CD4-positive, alpha-beta T cell treated with Interleukin-12 subunit alpha and Interleukin-12 subunit beta, for 1 hour (primary cell): ENCODE measurements around the gene EPB41L2.
"Not testable (repeated sequence)": the region's sequence is repeated elsewhere in the genome, so short reads cannot be mapped to it uniquely, and the experiment has no call there.

Source experiments
- DNase-seq: peaks from one replicate; pipeline ENCODE4 v3.0.0-alpha.2; 2020

The EPB41L2 gene

GRCh38 chr6:130829333-130829910 lies 233.6 kb downstream of the EPB41L2 start:
- DNase-seq: no peak

DNA sequence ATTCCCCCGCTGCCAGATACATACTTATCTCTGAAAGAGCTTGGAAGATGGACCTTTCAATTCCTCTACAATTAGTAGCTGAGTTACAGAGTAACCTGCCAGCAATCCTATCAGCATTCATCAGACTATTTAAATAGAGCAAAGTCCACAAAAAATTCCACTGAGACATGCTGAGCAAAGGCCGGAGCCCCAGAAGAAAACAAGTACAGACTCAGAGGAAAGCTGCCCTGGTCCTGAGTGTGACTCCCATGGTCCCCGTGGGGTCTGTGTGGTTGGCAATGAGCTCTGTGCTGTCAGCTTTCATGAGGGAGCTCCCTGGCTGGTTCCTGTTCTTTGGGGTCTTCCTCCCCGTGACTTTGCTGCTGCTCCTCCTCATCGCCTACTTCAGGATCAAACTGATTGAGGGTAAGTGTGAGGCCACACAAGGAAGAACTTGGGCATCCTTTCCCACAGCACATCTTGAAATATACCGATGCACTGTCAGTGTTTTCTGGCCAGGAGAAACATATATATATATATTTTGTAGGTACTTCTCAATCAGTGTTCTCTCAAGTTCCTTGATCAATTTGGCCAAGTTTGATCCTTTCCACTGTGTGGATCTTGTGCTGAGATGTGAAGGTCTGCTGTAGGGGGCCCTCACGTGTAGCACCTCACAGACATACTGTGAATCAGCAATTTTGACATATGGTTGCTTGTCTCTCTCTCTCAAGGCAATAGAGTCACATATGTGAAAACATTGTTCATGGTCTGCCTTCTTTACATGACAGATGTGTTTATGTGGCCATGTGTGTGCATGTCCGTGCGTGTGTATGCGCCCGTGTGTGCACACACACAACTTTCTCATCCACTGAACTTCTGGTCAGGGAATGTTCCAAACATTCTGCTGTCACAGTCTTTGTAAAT lies 235.5 kb downstream of the EPB41L2 start, which contains the start of gene SMLR1:
SMLR1 (plus strand) TSS at position 160 of the 903 bp plus-strand sequence; CDS start at position 168, 8 bp downstream.
- no peak for DNase-seq

- no peak for DNase-seq
Measured at GRCh38 chr6:130826442-130827246, 236.4 kb downstream of the EPB41L2 start.

DNA sequence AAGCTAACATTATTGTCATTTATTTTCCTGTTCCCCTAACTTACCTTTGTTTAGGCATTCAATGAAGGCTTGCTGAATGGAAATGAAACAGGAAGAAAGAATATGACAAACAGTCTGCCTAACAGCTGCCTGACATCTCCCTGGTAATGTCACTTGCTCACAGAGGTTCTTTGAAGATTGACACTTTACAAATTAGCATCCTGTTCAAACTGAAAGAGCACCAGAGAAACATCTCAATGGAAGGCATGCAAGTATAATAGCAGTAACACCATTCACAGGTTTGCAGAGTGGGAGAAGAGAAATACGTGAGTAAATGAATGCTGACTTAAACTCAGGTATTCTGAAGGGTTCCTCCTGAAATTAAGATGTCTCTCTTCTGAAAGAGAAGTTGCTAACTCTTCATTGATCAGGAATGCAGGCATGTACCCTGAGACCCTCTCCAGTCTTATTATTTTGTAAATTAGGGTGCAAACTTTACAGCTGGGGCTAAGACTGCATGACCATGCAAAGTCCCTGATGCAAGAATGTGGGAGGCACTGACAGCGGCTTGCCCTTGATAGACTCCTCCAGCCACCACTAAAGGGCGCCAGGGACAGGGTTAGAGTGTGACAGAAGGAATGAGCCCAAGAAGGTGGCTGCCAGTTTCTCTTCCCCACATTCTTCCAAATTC lies 237.1 kb downstream of the EPB41L2 start:
- no peak for DNase-seq

DNA sequence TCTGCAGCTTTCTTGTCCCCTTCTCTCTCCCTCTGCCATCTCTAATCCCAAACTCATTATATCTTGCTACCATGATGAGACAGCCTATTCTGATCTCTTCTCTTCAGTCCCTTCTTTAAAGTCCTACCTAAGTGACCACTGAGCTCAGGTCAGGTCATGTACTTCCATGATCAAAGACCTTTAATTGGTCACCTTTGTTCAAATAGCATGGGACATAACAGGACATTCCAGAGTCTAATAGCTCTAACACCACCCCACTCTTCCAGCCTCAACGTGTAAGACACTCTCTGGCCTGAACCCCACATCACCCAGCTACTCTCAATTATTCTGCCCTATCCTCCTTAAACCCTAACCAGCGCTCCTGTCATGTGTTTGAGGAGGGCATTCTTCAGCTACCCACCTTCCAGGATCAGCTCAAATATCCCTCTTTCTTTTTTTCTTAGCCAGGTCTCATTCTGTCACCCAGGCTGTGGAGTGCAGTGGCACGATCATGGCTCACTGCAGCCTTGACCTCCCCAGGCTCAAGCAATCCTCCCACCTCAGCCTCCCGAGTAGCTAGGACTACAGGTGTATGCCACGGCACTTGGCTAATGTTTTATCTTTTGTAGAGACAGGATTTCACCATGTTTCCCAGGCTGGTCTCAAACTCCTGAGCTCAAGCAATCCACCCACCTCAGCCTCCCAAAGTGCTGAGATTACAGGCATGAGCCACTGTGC lies 237.9 kb downstream of the EPB41L2 start:
- DNase-seq: no peak

- no peak for DNase-seq
Measured at GRCh38 chr6:130822736-130823135, 240.3 kb downstream of the EPB41L2 start.

- no peak for DNase-seq
Measured at GRCh38 chr6:130815200-130816071, 247.6 kb downstream of the EPB41L2 start.

- DNase-seq: no peak
Measured at GRCh38 chr6:130814506-130814905, 248.5 kb downstream of the EPB41L2 start.

DNA sequence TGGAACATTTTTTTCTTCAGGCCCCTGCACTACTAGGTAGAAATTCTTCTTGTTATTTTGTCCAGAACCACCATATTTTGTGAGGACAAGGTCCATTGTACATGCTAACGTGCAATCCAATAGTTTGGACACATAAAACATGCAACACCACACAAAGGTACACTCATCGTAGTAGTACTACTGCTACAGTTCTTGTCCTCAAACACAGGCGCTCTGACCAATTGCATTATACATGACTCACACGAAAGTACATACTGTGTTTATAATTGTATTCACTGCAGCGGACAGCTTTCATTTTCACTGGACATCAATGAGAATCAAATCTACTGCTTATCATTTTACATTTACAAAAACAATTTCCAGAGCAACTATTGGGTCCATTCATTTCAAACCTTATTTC lies 251.1 kb downstream of the EPB41L2 start:
- DNase-seq: no peak

- no peak for DNase-seq
Measured at GRCh38 chr6:130810307-130811030, 252.6 kb downstream of the EPB41L2 start.

- not testable (repeated sequence) for DNase-seq
Measured at GRCh38 chr6:130801368-130801767, 261.7 kb downstream of the EPB41L2 start.

GRCh38 chr6:130797061-130797460 lies 266.0 kb downstream of the EPB41L2 start:
- DNase-seq: no peak

DNA sequence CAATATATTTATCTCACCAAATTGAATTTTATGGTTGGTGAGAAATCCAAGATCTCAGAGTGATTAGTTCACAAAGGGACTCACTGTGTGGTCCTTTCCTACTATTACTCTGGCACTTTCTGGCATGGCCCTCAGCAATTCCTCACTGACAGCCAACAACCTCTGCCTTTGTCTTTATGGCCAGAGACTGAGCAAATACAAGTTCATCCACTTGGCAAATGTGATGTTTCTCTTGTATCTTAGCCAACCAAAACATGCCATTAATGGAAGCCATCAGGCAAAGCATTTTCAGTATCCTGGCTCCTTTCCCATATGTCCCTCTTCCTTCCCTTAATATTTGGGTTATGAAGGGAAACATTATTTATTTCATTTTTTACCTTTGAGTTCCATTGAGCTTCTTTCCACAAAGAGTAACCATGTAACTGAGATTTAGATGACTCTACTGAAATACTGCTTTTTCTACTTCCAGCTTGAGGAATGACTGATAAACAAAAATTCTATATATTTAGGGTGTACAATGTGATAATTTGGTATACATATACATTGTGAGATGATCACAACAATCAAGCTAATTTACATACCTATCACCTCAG lies 266.6 kb downstream of the EPB41L2 start:
- DNase-seq: no peak

GRCh38 chr6:130794738-130795137 lies 268.3 kb downstream of the EPB41L2 start:
- no peak for DNase-seq

GRCh38 chr6:130794010-130794697 lies 268.9 kb downstream of the EPB41L2 start:
- DNase-seq: no peak
